Neural progenitor cell (in vitro differentiated cells): ENCODE measurements around the gene TUBA3C. TPM values are rescaled to one million over a fixed set of nuclear protein-coding genes. Genes with fewer than 3 reads are reported as not detected.

Experiments used
- DNase-seq: peaks from one replicate; pipeline ENCODE4 v3.0.0-alpha.2; 2016; ENCODE audit warnings: low spot score
- H2AFZ ChIP-seq: fragments of 200-600 bp; sonication (generic); replicated peaks from 2 replicates; pipeline ENCODE4 v1.6.1; 2016; ENCODE audit warnings: antibody characterized with exemption
- H3F3A ChIP-seq: fragments of 200-600 bp; sonication (generic); 2 replicates; pipeline ENCODE4 v1.6.1; 2016; ENCODE audit warnings: antibody characterized with exemption, low read depth
- H3K27ac ChIP-seq: fragments of 200-600 bp; sonication (generic); 2 replicates; pipeline ENCODE4 v1.5.1; 2016; ENCODE audit warnings: mild to moderate bottlenecking
- H3K27me3 ChIP-seq: fragments of 200-600 bp; sonication (generic); 2 replicates; pipeline ENCODE4 v1.6.1; 2016; ENCODE audit warnings: mild to moderate bottlenecking, moderate library complexity
- H3K36me3 ChIP-seq: fragments of 200-600 bp; sonication (generic); 2 replicates; pipeline ENCODE4 v1.5.1; 2016
- H3K4me1 ChIP-seq: fragments of 200-600 bp; sonication (generic); 2 replicates; pipeline ENCODE4 v1.6.1; 2016; ENCODE audit warnings: mixed run types
- H3K4me2 ChIP-seq: fragments of 200-600 bp; sonication (generic); 2 replicates; pipeline ENCODE4 v1.6.1; 2016
- H3K4me3 ChIP-seq: fragments of 200-600 bp; sonication (generic); 2 replicates; pipeline ENCODE4 v1.5.1; 2016
- H3K79me2 ChIP-seq: fragments of 200-600 bp; sonication (generic); 2 replicates; pipeline ENCODE4 v1.6.1; 2016; ENCODE audit warnings: low read depth
- H3K9ac ChIP-seq: fragments of 200-600 bp; sonication (generic); 2 replicates; pipeline ENCODE4 v1.6.1; 2016
- H3K9me3 ChIP-seq: fragments of 200-600 bp; sonication (generic); 2 replicates; pipeline ENCODE4 v1.5.1; 2016; ENCODE audit warnings: low read depth
- H4K20me1 ChIP-seq: fragments of 200-600 bp; sonication (generic); 2 replicates; pipeline ENCODE4 v1.6.1; 2016; ENCODE audit warnings: low read depth
- H3K27ac Mint-ChIP-seq: 3 replicates; pipeline ENCODE4 v1.8.0; 2021; ENCODE audit warnings: mixed read lengths
- H3K27me3 Mint-ChIP-seq: 2 replicates; pipeline ENCODE4 v1.8.0; 2022; ENCODE audit warnings: low read depth, mild to moderate bottlenecking, inconsistent platforms, moderate library complexity, mixed read lengths; ENCODE audit not compliant: insufficient read depth
- H3K36me3 Mint-ChIP-seq: 3 replicates; pipeline ENCODE4 v1.8.0; 2021; ENCODE audit warnings: mixed read lengths
- H3K4me1 Mint-ChIP-seq: 3 replicates; pipeline ENCODE4 v1.8.0; 2021; ENCODE audit warnings: mixed read lengths
- H3K4me3 Mint-ChIP-seq: 3 replicates; pipeline ENCODE4 v1.8.0; 2021; ENCODE audit warnings: mild to moderate bottlenecking, moderate library complexity, mixed read lengths
- H3K9me3 Mint-ChIP-seq: 3 replicates; pipeline ENCODE4 v1.8.0; 2020; ENCODE audit warnings: mixed read lengths
- CTCF ChIP-seq: fragments of 200-600 bp; sonication (generic); IDR thresholded peaks from 2 replicates; pipeline ENCODE4 v1.5.1; 2017; ENCODE audit warnings: antibody characterized with exemption, mild to moderate bottlenecking
- EZH2 ChIP-seq: fragments of 200-600 bp; sonication (generic); IDR thresholded peaks from 2 replicates; pipeline ENCODE4 v1.6.1; 2017; ENCODE audit warnings: antibody characterized with exemption, mild to moderate bottlenecking, moderate library complexity
- EZH2phosphoT487 ChIP-seq: fragments of 200-600 bp; sonication (generic); IDR thresholded peaks from 2 replicates; pipeline ENCODE4 v1.6.1; 2017; ENCODE audit warnings: antibody characterized with exemption
- total RNA-seq: library from RNA; depleted of rRNA; stranded (reverse); fragments of >200 nt; gene quantifications from 2 replicates; pipeline ENCODE4 v1.2.3, GENCODE V29; 2015; ENCODE audit warnings: low replicate concordance

Gene TUBA3C
- total RNA-seq, 1 donor from 2014 or later = not detected

- Mint-ChIP-seq H3K27ac (no peak overlapping the region), H3K9me3 (peaks cover 69% of the 10 kb centered on the region), H3K36me3 (no peaks in the 10 kb centered on the region), H3K4me1 (no peaks in the 10 kb centered on the region), H3K4me3 (no peak overlapping the region), H3K27me3 (no peaks in the 10 kb centered on the region)
- Histone ChIP-seq H2AFZ (no peak overlapping the region), H3K9me3 (peaks cover under 1% of the 10 kb centered on the region), H3K4me2 (no peak overlapping the region), H3K36me3 (no peaks in the 10 kb centered on the region), H3K4me3 (no peak overlapping the region), H3K4me1 (no peaks in the 10 kb centered on the region), H3K27ac (no peak overlapping the region), H4K20me1 (no peaks in the 10 kb centered on the region), H3K79me2 (no peaks in the 10 kb centered on the region), H3F3A (no peaks in the 10 kb centered on the region), H3K9ac (no peak overlapping the region), H3K27me3 (no peaks in the 10 kb centered on the region)
- TF ChIP-seq CTCF = no peak
- TF ChIP-seq EZH2phosphoT487 = no peak
- TF ChIP-seq EZH2 = no peak
- no peak for DNase-seq
These were observed 9.0 kb downstream of the TUBA3C start for GRCh38 chr13:19172647-19173030.

GRCh38 chr13:19172007-19172646 is 9.5 kb downstream of the TUBA3C start:
- Histone ChIP-seq H3K4me2 (no peak overlapping the region), H3K27me3 (no peaks in the 10 kb centered on the region), H4K20me1 (no peaks in the 10 kb centered on the region), H3K36me3 (no peaks in the 10 kb centered on the region), H3K4me3 (no peak overlapping the region), H3K4me1 (no peaks in the 10 kb centered on the region), H3K79me2 (no peaks in the 10 kb centered on the region), H2AFZ (no peak overlapping the region), H3K9me3 (peaks cover 6% of the 10 kb centered on the region), H3K27ac (no peak overlapping the region), H3K9ac (no peak overlapping the region), H3F3A (no peaks in the 10 kb centered on the region)
- H3K27ac Mint-ChIP-seq = no peak overlapping the region
- H3K36me3 Mint-ChIP-seq = no peaks in the 10 kb centered on the region
- H3K27me3 Mint-ChIP-seq = no peaks in the 10 kb centered on the region
- no peaks in the 10 kb centered on the region for H3K4me1 Mint-ChIP-seq
- H3K9me3 Mint-ChIP-seq = peaks cover 70% of the 10 kb centered on the region
- DNase-seq = no peak
- no peak overlapping the region for H3K4me3 Mint-ChIP-seq
- TF ChIP-seq EZH2phosphoT487 (no peak), EZH2 (no peak), CTCF (no peak)

GRCh38 chr13:19171563-19171962 is 10.1 kb downstream of the TUBA3C start:
- no peaks in the 10 kb centered on the region for H3K36me3 ChIP-seq
- no peak overlapping the region for H2AFZ ChIP-seq
- no peak overlapping the region for H3K27ac Mint-ChIP-seq
- no peaks in the 10 kb centered on the region for H3K4me1 ChIP-seq
- H3K4me1 Mint-ChIP-seq = no peaks in the 10 kb centered on the region
- H3K36me3 Mint-ChIP-seq = no peaks in the 10 kb centered on the region
- H3K27me3 ChIP-seq = no peaks in the 10 kb centered on the region
- no peak for DNase-seq
- no peaks in the 10 kb centered on the region for H4K20me1 ChIP-seq
- no peak overlapping the region for H3K4me3 ChIP-seq
- peaks cover 6% of the 10 kb centered on the region for H3K9me3 ChIP-seq
- no peak for TF ChIP-seq EZH2phosphoT487
- TF ChIP-seq EZH2 = no peak
- TF ChIP-seq CTCF = no peak
- no peaks in the 10 kb centered on the region for H3K27me3 Mint-ChIP-seq
- no peaks in the 10 kb centered on the region for H3K79me2 ChIP-seq
- no peak overlapping the region for H3K27ac ChIP-seq
- no peak overlapping the region for H3K4me3 Mint-ChIP-seq
- H3K9me3 Mint-ChIP-seq = peaks cover 67% of the 10 kb centered on the region
- no peak overlapping the region for H3K4me2 ChIP-seq
- no peak overlapping the region for H3K9ac ChIP-seq
- H3F3A ChIP-seq = no peaks in the 10 kb centered on the region
